GM23248 (cell line): ENCODE measurements around the gene CCNYL1. TPM values are rescaled to one million over a fixed set of nuclear protein-coding genes. Genes with fewer than 3 reads are reported as not detected.

Experiments
- DNase-seq: peaks from one replicate; pipeline ENCODE4 v3.0.0-alpha.2; 2015
- H2AFZ ChIP-seq: fragments of 200-600 bp; sonication (generic); 2 replicates; pipeline ENCODE4 v1.6.1; 2016; ENCODE audit warnings: antibody characterized with exemption
- H3F3A ChIP-seq: fragments of 200-600 bp; sonication (generic); 2 replicates; pipeline ENCODE4 v1.6.1; 2016; ENCODE audit warnings: mild to moderate bottlenecking, antibody characterized with exemption, mixed run types; ENCODE audit not compliant: insufficient read depth
- H3K27ac ChIP-seq: fragments of 200-600 bp; sonication (generic); 2 replicates; pipeline ENCODE4 v1.5.1; 2016; ENCODE audit warnings: mild to moderate bottlenecking
- H3K27me3 ChIP-seq: fragments of 200-600 bp; sonication (generic); replicated peaks from 2 replicates; pipeline ENCODE4 v1.6.1; 2016; ENCODE audit warnings: mild to moderate bottlenecking; ENCODE audit not compliant: insufficient read depth
- H3K36me3 ChIP-seq: fragments of 200-600 bp; sonication (generic); 2 replicates; pipeline ENCODE4 v1.6.1; 2016; ENCODE audit warnings: low read depth, mild to moderate bottlenecking
- H3K4me1 ChIP-seq: fragments of 200-600 bp; sonication (generic); 2 replicates; pipeline ENCODE4 v1.6.1; 2016; ENCODE audit warnings: mild to moderate bottlenecking; ENCODE audit not compliant: insufficient read depth
- H3K4me2 ChIP-seq: fragments of 200-600 bp; sonication (generic); one replicate; pipeline ENCODE4 v1.6.1; 2016; ENCODE audit warnings: mild to moderate bottlenecking; ENCODE audit not compliant: unreplicated experiment
- H3K4me3 ChIP-seq: fragments of 200-600 bp; sonication (generic); 2 replicates; pipeline ENCODE4 v1.5.1; 2016; ENCODE audit warnings: mild to moderate bottlenecking
- H3K79me2 ChIP-seq: fragments of 200-600 bp; sonication (generic); 2 replicates; pipeline ENCODE4 v1.6.1; 2016; ENCODE audit warnings: mild to moderate bottlenecking; ENCODE audit not compliant: insufficient read depth
- H3K9ac ChIP-seq: fragments of 200-600 bp; sonication (generic); 2 replicates; pipeline ENCODE4 v1.6.1; 2016; ENCODE audit warnings: mild to moderate bottlenecking
- H3K9me2 ChIP-seq: fragments of 200-600 bp; sonication (generic); 2 replicates; pipeline ENCODE4 v1.6.1; 2016; ENCODE audit warnings: mixed run types, mild to moderate bottlenecking, moderate library complexity; ENCODE audit not compliant: insufficient read depth
- H3K9me3 ChIP-seq: fragments of 200-600 bp; sonication (generic); one replicate; pipeline ENCODE4 v1.6.1; 2017; ENCODE audit warnings: low read depth
- H4K20me1 ChIP-seq: fragments of 200-600 bp; sonication (generic); 2 replicates; pipeline ENCODE4 v1.6.0; 2016; ENCODE audit not compliant: insufficient read depth
- EZH2 ChIP-seq: fragments of 200-600 bp; sonication (generic); IDR thresholded peaks from 2 replicates; pipeline ENCODE4 v1.6.1; 2018; ENCODE audit warnings: antibody characterized with exemption, mild to moderate bottlenecking; ENCODE audit not compliant: insufficient read depth, poor library complexity, severe bottlenecking
- EZH2phosphoT487 ChIP-seq: fragments of 200-600 bp; sonication (generic); IDR thresholded peaks from 2 replicates; pipeline ENCODE4 v1.6.1; 2018; ENCODE audit warnings: antibody characterized with exemption, moderate library complexity, mild to moderate bottlenecking, low read depth; ENCODE audit not compliant: insufficient read depth
- WGBS, 2 experiments: methylation state at CpG; one replicate each; pipeline ENCODE4 v1.1.6; 2015 to 2017; ENCODE audit warnings: low lambda C conversion rate in 2 of 2, low coverage in 1 of 2; ENCODE audit errors: missing lambda C conversion rate in 2 of 2; 5-methylcytosine and 5-hydroxymethylcytosine counted together
- in situ Hi-C: fragments of 300-500 bp; cut with MboI; formaldehyde crosslinking; loops from 2 replicates; pipeline ENCODE4 v1.15.0; 2020
- polyA plus RNA-seq: library from polyadenylated mRNA; unstranded; fragments of >200 nt; fragmentation: Nextera tagmentation; extraction: Ambion mirVana; gene quantifications from 2 replicates; pipeline ENCODE4 v1.2.1, GENCODE V29; 2016
- total RNA-seq: library from RNA; depleted of rRNA; stranded (reverse); fragments of >200 nt; shearing (Covaris generic); gene quantifications from 2 replicates; pipeline ENCODE4 v1.2.3, GENCODE V29; 2014

CCNYL1 gene
- total and polyA plus RNA-seq, 2 experiments from 2014 or later, result 12.5 to 12.7 TPM

GRCh38 chr2:207765547-207765946 lies 54.1 kb downstream of the CCNYL1 start:
- no peaks in the 10 kb centered on the region for H3K9me3 ChIP-seq
- no peaks in the 10 kb centered on the region for H3K27me3 ChIP-seq
- TF ChIP-seq EZH2 (no peak), EZH2phosphoT487 (no peak)
- H4K20me1 ChIP-seq, result no peaks in the 10 kb centered on the region
- H3K27ac ChIP-seq, result no peak overlapping the region
- 98% methylated on average over 2 of the region's 2 CpGs for WGBS, 2 experiments
- H2AFZ ChIP-seq, result no peak overlapping the region
- no peak overlapping the region for H3K4me3 ChIP-seq
- no peak overlapping the region for H3K9ac ChIP-seq
- no peaks in the 10 kb centered on the region for H3K9me2 ChIP-seq
- no peak overlapping the region for H3K4me2 ChIP-seq
- H3K79me2 ChIP-seq, result no peaks in the 10 kb centered on the region
- no peaks in the 10 kb centered on the region for H3K36me3 ChIP-seq
- in situ Hi-C loops, result no loop called here
- H3K4me1 ChIP-seq, result no peaks in the 10 kb centered on the region
- H3F3A ChIP-seq, result no peaks in the 10 kb centered on the region
- DNase-seq, result no peak

- TF ChIP-seq EZH2 (no peak), EZH2phosphoT487 (no peak)
- Histone ChIP-seq H3K27ac (no peak overlapping the region), H3K36me3 (no peaks in the 10 kb centered on the region), H3K9me3 (no peaks in the 10 kb centered on the region), H3K27me3 (no peaks in the 10 kb centered on the region), H3F3A (no peaks in the 10 kb centered on the region), H3K4me3 (no peak overlapping the region), H4K20me1 (no peaks in the 10 kb centered on the region), H3K79me2 (no peaks in the 10 kb centered on the region), H3K4me1 (no peaks in the 10 kb centered on the region), H3K9me2 (no peaks in the 10 kb centered on the region), H3K9ac (no peak overlapping the region), H3K4me2 (no peak overlapping the region), H2AFZ (no peak overlapping the region)
- 82 to 83% methylated on average over 5 of the region's 5 CpGs for WGBS, 2 experiments
- in situ Hi-C loops, result no loop called here
- no peak for DNase-seq
Measured at GRCh38 chr2:207766041-207766551, 54.7 kb downstream of the CCNYL1 start.

GRCh38 chr2:207766697-207767460 lies 55.4 kb downstream of the CCNYL1 start:
- TF ChIP-seq EZH2 (no peak), EZH2phosphoT487 (no peak)
- Histone ChIP-seq H4K20me1 (no peaks in the 10 kb centered on the region), H3K9me2 (no peaks in the 10 kb centered on the region), H3K27me3 (no peaks in the 10 kb centered on the region), H3K4me3 (no peak overlapping the region), H3K27ac (no peak overlapping the region), H3K36me3 (no peaks in the 10 kb centered on the region), H3K4me1 (no peaks in the 10 kb centered on the region), H3F3A (no peaks in the 10 kb centered on the region), H3K9me3 (no peaks in the 10 kb centered on the region), H3K9ac (no peak overlapping the region), H2AFZ (no peak overlapping the region), H3K4me2 (no peak overlapping the region), H3K79me2 (no peaks in the 10 kb centered on the region)
- no peak for DNase-seq
- in situ Hi-C loops, result no loop called here
- 84% methylated on average over 43 to 60 of the region's 65 CpGs for WGBS, 2 experiments

GRCh38 chr2:207767461-207768167 lies 56.2 kb downstream of the CCNYL1 start:
- H3F3A ChIP-seq, result no peaks in the 10 kb centered on the region
- no peak overlapping the region for H3K9ac ChIP-seq
- no peak overlapping the region for H3K27ac ChIP-seq
- peak overlapping the region; percentile 89 for H3K4me2 ChIP-seq
- H3K4me3 ChIP-seq, result peak overlapping the region; percentile 69; the same call in 1 of the 2 replicates
- 77 to 78% methylated on average over 54 of the region's 56 CpGs for WGBS, 2 experiments
- peak; percentile 16 for DNase-seq
- TF ChIP-seq EZH2phosphoT487 (no peak), EZH2 (no peak)
- H3K4me1 ChIP-seq, result no peaks in the 10 kb centered on the region
- no peaks in the 10 kb centered on the region for H3K9me2 ChIP-seq
- no peaks in the 10 kb centered on the region for H4K20me1 ChIP-seq
- peak overlapping the region; percentile 86; the same call in 1 of the 2 replicates for H2AFZ ChIP-seq
- no peaks in the 10 kb centered on the region for H3K79me2 ChIP-seq
- in situ Hi-C loops, result no loop called here
- H3K36me3 ChIP-seq, result no peaks in the 10 kb centered on the region
- H3K9me3 ChIP-seq, result no peaks in the 10 kb centered on the region
- no peaks in the 10 kb centered on the region for H3K27me3 ChIP-seq
